H4 (cell line): Measurements from ENCODE around the gene PYDC1. TPM values are rescaled to one million over a fixed set of nuclear protein-coding genes. Genes with fewer than 3 reads are reported as not detected.
"Not testable (repeated sequence)": the region's sequence is repeated elsewhere in the genome, so short reads cannot be mapped to it uniquely, and the experiment has no call there.

Experiments used
- DNase-seq: peaks from one replicate; pipeline ENCODE4 v3.0.0-alpha.2; 2015; ENCODE audit warnings: low spot score
- total RNA-seq: library from RNA; depleted of rRNA; stranded (reverse); fragments of >200 nt; shearing (Covaris generic); gene quantifications from 2 replicates; pipeline ENCODE4 v1.2.3, GENCODE V29; 2014; rRNA removed

The PYDC1 gene
- total RNA-seq = not detected in 2 replicates

DNA sequence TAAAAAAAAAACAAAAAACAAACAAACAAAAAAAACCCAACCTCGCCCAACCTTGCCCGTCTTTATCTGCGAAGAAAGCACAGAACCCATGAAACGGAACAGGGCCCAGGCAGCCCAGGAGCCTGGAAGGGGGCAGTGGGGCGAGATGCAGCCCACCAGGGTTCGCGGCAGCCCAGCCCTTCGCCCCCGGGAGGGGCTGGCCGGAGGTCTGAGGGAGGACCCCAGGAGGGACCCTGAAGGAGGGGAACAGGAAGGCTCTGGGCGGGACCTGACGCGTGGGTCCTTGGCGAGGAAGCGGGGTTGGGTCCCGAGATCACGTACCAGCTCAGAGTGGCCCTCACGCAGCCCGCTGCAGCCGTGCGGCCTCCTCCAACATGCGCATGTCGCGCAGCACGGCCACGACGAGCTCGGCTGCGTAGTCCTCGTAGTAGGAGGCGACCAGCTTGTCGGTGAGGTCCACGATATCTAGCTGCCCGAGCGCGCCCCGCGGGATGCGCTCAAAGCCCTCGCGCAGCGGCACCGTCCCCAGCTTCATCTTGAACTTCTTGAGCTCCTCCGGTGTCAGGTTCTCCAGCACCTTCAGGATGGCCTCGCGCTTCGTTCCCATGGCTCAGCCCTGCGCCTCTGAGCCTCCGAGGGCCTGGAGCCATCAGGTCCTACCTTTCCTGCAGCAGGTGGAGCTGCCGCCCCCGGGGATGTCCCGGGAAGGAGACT, at the start of gene PYDC1:
PYDC1 (minus strand) TSS at position 714 of the 714 bp plus-strand sequence; CDS start at position 607, 107 bp downstream.
- DNase-seq = no peak

DNA sequence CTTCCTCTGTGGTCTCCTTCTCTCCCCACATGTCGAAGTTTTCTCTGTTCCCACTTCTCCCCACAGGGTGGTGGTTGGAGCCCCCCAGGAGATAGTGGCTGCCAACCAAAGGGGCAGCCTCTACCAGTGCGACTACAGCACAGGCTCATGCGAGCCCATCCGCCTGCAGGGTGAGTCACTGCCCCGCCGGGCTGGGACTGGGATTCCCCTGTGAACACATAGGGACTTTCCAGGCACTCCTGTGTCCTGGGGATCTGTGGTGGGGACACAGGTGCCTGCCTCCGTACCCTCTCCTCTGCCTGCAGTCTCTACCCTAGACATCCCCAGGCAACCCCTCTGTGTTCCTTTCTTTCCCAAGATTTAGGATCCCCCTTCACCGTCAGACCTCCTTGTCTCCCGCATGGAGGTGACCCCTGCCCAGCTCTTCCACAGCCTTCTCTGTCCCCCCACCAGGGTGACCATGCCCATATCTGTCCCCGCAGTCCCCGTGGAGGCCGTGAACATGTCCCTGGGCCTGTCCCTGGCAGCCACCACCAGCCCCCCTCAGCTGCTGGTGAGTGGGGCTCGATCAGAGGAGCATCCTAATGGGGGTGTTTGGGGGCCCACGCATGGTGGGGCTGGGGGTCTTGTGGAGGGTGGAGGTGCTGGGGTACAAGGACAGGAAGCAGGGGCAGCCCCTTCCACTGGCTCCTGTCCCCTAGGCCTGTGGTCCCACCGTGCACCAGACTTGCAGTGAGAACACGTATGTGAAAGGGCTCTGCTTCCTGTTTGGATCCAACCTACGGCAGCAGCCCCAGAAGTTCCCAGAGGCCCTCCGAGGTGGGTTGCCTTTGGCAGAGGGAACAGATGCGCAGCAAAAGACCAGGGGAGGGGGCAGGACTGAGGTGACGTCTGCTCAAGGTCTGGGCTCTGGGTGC, 48.7 kb upstream of the PYDC1 start:
- DNase-seq = peak; percentile 42

DNA sequence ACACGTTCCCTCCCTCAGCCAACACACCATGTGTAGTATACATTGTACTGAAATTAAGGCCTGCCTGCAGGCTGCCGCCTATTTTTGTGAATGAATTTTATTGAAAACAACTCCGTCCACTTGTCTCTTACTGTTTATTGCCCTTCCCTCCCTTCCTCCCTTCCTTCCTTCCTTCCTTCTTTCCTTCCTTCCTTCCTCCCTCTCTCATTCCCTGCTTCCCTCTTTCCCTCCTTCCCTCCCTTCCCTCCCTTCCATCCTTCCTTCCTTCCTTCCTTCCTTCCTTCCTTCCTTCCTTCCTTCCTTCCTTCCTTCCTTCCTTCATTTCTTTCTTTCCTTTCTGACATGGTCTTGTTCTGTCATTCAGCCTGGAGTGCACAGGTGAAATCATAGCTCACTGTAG, 45.1 kb upstream of the PYDC1 start:
- no peak for DNase-seq

DNA sequence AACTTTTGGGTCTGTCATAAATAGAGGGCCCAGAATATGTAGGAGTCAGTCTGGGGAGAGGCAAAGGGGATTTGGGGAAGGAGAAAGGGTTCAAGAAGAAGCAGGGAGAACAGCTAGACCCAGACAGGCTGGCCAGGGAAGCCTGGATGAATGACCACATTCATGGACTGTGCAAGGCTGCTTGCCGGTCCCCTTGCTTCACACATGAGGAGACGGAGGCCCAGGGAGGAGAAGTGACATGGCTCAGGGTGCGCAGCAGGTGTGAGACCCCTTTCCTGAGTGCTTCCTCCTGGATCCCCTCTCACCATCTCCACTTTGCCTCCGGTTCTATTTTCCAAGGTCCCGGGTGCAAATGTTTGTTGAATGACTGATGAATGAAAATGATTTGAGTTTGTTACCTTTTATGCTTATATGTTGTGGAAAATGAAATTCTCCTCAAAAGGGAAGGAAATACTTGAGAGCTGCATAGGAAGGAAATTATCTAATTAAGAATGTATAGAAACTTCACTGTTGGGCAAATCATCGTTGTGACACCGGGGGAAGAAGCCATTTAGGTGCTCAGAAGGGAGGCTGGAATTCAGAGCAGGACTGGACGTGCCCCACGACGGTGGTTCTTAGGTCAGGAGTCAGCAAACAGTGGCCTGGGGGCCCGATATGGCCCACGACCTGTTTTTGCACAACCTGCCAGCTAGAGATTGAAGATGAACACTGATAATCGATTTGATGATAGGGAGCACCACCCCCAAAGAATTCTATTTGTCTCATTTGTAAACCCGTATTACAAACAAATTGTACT, 43.4 kb upstream of the PYDC1 start:
- DNase-seq = no peak

DNA sequence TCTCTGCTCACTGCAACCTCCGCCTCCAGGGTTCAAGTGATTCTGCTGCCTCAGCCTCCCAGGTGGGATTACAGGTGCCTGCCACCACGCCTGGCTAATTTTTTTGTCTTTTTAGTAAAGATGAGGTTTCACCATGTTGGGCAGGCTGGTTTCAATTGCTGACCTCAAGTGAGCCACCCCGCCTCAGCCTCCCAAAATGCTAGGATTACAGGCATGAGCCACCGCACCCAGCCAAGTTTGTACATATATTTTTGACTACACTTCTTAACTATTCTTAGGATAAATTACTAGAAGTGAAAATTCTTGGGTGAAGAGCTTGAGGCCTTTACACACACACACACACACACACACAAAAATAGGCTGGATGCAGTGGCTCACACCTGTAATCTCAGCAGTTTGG, 41.4 kb upstream of the PYDC1 start:
- no peak for DNase-seq

DNA sequence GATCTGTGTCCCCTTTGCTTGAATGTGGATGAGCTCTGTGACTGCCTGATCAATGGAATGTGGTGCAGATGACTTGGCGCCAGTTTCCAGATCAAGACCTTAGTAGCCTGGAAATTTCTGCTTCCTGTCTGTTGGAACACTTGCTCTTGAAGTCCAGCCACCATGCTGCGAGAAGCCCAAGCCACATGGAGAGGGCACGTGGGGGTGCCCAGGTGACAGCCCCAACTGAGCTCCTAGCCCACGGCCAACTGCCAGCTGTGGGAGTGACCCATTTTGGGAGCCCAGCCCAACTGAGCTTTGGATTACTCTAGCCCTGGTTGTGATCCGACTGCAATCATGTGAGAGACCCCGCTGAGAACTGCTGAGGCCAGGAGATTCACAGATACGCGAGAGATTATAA, 39.5 kb upstream of the PYDC1 start:
- no peak for DNase-seq

DNA sequence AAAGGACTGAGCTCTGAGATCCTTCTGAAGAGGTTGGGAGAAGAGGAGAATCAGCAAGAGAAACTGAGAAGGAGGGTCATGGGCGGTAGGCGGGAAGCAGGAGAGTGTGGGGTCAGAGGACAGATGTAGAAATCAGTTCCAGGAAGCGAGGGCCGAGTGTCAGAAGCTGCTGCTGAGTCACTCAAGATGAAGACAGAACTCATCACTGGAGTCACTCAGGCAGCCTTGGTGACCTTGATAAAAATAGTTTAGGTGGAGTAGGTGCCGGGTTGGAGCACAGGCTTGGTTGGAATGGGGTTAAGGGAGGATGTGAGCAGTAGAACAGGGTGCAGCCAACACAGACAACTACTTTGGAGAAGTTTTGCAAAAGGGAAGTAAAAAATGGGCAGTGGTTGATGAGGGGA, 36.7 kb upstream of the PYDC1 start:
- DNase-seq = no peak

DNA sequence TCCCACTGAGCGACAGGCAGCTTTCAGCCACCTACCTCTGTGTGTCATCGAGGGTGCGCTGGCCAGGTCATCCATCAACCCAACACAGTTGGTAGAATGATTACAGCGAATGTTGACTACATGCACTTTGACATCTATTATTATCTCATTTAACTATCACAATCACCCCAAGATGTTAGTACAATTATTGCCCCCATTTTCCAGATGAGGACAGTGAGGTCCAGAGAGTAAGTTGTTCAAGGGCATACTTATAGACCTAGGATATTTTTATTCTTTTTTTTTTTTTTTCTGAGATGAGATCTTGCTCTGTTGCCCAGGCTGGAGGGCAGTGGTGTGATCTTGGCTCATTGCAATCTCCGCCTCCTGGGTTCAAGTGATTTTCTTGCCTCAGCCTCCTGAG, 34.5 kb upstream of the PYDC1 start:
- no peak for DNase-seq

DNA sequence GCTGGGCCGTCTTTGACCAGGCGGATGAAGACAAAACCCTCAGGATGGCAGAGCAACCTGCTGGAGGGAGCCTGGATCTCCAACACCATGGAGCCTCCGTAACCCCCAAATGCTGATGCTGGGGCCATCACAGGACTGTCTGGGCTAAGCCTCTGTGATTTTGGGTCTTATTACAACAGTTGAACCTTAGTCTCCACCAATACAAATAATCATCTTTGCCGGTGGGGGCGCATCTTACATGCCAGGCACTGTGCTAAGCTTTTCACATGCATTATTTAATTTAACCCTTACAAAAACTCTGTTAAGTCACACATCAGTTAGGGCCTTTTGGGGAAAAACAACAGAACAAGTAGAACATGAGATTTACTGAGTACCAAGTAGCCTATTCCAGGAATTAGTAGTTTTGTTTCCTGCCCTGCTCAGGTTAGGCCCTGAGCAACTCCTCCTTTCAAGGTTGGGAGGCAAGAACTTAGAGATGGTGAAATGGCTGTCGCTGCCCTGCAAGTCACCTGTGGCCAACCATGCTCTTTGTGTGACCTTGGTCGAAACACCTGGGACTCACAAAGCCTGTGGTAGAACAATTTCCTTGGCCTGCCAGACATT, 33.9 kb upstream of the PYDC1 start:
- DNase-seq = no peak

DNA sequence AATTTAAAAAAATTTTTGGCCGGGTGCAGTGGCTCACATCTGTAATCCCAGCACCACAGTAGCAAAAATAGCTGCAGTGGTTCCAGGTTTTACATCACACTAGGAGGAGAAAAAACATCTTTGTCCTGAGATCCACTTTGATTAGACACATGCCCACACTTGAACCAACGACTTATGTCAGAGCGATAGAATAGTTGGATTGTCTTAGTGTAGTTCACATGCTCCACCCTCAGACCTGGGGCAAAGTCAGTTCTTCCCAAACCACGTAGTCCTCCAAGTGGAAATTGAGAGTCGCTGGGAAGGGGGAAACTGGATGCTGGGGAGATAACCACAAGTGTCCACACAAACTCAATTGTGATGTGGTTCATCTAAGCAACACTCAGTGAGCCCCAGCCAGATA, 31.4 kb upstream of the PYDC1 start:
- no peak for DNase-seq

DNA sequence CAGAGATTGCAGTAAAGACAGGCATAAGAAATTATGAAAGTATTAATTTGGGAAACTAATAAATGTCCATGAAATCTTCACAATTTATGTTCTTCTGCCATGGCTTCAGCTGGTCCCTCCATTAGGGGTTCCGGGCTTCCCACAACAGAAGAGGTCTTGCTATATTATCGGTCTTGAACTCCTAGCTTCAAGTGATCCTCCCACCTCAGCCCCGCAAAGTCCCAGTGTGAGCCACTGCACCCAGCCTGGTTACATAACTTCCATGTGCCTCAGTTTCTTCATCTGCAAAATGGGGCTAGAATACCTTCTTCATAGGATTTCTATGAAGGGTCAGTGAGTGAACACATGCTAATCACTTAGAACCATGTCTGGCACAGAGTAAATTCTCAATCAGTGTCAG, 29.4 kb upstream of the PYDC1 start:
- no peak for DNase-seq

DNA sequence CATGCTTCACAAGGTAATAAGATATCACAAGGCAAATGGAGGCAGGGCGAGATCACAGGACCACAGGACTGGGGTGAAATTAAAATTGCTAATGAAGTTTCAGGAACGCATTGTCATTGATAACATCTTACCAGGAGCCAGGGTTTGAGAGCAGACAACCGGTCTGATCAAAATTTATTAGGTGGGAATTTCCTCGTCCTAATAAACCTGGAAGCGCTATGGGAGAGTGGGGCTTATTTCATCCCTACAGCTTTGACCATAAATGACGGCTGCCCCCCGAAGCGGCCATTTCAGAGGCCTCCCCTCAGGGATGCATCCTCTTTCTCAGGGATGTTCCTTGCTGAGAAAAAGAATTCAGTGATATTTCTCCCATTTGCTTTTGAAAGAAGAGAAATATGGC, 28.7 kb upstream of the PYDC1 start:
- not testable (repeated sequence) for DNase-seq

DNA sequence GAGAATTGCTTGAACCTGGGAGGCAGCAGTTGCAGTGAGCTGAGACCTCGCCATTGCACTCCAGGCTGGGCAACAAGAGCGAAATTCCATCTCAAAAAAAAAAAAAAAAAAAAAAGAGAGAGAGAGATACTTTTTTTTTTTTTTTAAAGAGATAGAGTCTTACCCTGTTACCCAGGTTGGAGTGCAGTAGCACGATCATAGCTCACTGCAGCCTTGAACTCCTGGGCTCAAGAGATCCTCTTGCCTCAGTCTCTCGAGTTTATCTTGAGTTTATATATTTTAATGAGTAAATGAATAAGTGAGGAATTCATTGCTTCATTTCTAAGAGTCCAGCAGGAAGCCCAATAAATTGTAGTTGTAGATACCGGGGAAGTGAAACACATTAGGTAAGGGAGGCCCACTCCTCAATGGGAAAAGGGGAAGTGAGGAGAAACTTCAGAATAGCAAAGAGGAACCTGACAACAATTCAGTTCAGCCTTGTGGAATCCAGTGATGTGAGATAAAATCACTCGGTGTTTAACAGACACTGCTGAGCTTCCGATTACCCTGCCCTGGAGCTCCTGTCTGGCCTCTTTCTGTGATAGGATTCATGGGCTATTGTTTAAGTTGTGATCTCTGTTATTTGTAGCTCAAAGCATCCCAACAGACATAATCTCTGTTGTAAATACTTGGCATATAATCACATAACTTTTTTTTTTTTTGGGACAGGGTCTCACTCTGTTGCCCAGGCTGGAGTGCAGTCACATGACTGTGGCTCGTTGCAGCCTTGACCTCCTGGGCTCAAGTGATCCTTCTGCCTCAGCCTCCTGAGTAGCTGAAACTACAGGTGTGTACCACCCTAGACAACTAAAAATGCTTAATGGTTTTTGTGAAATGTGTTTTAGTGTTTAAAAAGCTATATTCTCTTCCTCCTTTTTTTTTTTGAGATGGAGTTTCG, 27.1 kb upstream of the PYDC1 start:
- DNase-seq = no peak

DNA sequence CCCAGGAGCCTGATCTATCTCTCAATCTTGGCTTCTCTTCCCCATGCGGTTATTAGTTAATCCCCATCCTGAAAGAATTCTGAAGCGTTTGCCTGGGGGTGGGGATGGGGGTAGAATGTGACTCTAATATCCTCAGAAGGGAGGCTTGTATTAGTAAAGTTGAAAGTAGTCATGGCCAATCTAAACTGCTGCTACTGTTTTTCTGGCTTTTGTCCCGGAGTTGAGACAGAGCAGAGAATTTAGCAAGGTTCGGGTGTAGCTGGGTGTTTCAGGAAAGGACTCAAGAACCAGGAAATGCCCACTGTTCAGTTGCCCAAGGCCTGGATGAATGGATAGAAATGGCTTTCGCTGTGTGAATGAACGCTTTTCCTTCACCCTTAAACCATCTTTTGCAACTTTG, 25.3 kb upstream of the PYDC1 start:
- no peak for DNase-seq

DNA sequence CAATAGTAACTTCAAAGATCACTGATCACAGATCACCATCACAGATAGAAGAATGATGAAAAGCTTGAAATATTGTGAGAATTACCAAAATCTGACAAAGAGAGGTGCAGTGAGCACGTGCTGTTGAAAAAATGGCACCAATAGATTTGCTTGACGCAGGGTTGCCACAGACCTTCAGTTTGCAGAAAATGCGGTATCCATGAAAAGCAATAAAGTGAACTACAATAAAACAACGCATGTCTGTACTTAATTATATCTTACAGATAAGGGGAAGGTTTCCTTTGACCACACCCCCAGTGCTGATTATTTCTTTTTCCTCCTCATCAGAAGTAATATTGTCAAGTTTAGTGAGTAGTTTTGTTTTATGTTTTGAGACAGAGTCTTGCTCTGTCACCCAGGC, 21.1 kb upstream of the PYDC1 start:
- no peak for DNase-seq

DNA sequence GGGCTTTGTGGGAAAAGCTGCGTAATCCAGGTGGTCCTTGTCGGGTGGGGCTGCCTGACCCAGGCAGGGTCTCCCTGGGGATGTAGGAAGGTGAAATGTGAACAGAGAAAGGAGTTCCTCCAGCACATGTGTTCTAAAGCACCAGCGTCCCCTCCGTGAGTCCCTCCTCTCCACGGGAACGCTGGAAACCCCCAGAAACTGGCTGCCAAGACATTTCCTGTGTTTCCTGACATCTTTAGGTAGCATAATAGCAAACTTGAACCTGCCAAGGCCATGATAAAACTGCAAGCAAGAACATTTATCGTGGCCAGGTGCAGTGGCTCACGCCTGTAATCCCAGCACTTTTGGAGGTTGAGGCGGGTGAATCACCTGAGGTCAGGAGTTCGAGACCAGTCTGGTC, 12.6 kb upstream of the PYDC1 start:
- no peak for DNase-seq

DNA sequence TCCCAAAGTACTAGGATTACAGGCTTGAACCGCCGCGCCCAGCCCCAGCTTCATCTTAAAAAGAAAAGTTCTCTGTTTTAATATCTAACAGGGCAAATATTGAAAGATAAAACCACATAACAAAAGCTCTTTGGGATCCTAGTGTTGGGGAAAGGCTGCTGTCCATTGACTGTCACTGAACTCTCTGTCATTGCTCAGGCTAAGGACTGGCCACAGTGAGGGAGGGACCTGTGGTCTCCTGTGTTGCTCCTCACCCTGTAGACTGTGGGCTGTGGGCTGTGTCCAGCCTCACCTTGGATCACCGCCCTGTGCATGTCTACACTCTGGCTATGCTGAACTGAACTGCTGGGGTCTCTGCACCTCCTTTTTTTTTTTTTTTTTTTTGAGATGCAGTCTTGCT, 11.3 kb upstream of the PYDC1 start:
- DNase-seq = no peak

DNA sequence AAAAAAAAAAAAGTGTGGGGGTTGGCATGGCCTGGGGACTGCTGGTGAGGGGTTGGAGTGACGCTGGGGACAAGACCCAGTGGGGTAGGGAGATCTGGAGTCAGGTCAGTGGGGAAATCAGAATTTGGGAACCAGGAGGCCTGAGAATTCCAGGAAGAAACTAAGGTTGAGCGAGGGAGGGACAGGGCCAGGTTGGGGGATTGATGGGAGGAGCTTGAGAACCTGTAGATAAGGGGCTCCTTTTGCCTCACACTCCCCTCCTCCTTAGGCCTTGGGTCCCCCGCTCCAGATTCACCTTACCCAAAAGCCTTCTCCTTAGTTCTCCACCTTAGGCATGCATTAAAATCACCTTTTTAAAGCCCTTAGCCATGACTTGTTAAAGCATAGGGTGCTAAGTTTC, 8.3 kb upstream of the PYDC1 start:
- DNase-seq = no peak

DNA sequence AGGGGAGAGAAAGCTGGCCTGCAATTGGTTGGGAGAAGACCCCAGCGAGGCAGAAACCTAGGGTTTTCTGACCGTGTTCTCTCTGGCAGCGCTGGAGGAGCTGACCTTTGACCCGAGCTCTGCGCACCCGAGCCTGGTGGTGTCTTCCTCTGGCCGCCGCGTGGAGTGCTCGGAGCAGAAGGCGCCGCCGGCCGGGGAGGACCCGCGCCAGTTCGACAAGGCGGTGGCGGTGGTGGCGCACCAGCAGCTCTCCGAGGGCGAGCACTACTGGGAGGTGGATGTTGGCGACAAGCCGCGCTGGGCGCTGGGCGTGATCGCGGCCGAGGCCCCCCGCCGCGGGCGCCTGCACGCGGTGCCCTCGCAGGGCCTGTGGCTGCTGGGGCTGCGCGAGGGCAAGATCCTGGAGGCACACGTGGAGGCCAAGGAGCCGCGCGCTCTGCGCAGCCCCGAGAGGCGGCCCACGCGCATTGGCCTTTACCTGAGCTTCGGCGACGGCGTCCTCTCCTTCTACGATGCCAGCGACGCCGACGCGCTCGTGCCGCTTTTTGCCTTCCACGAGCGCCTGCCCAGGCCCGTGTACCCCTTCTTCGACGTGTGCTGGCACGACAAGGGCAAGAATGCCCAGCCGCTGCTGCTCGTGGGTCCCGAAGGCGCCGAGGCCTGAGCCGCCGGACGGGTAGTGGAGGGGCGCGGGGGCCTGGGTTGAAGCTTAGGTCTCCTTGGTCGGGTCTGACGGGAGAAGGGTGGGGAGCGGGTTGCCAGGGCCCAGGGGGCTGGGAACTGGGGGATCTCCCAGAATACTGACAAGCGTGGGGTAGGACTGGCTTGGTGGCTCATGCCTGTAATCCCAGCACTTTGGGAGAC, 7.4 kb upstream of the PYDC1 start:
- no peak for DNase-seq

DNA sequence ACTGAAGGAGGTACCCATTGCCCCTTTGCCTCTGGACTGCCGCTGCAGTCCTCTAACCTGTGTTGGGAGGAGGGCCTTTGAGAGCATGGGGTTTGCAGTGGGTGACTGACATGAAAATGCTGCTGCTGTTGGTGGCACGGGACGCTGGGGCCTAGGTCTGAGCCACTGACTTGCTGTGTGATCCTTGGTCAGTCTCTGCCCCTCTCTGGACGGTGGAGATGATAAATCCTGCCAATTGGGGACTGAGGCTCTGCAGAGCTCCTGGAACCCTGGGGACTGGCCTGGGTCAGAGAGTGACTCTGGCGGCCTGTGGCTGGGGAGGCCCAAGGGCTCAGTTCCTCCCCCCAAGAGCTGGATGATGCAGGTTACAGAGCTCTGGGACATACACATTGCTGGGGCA, 6.1 kb upstream of the PYDC1 start:
- DNase-seq = no peak
